Panc1 (cell line): ENCODE results near the gene TRDN. TPM values are rescaled to one million over a fixed set of nuclear protein-coding genes. Genes with fewer than 3 reads are reported as not detected.
A peak's percentile ranks its signal among the peaks of the same experiment; 100 is the strongest.

Experiments used
- ATAC-seq: fragments of 200-7000 bp; cut with Tn5 transposase; 2 replicates; pipeline ENCODE4 v1.9.1; 2020; ENCODE audit warnings: mild to moderate bottlenecking, moderate library complexity
- BruUV-seq: library from RNA; stranded (reverse); fragments of 400-500 nt; replicated peaks from 2 replicates; lab custom pipeline; 2021; lab: Mats Ljungman, UMichigan
- CTCF ChIA-PET: fragments of 300-600 bp; sonication (Branson Sonifier 250); formaldehyde crosslinking; loops from one replicate; lab custom pipeline; 2022; ENCODE audit warnings: antibody characterized with exemption; lab: Charles Lee
- POLR2A ChIA-PET: fragments of 300-600 bp; sonication (Branson Sonifier 250); formaldehyde crosslinking; loops from one replicate; lab custom pipeline; 2022; ENCODE audit warnings: antibody characterized with exemption; lab: Charles Lee
- DNase-seq: peaks from one replicate; pipeline ENCODE4 v3.0.0-alpha.2; 2010; ENCODE audit warnings: low read depth, low spot score
- H3K27ac ChIP-seq: 2 replicates; pipeline ENCODE4 v1.5.1; 2011; ENCODE audit warnings: mild to moderate bottlenecking, low read length, inconsistent platforms
- H3K27me3 ChIP-seq: fragments of 200-500 bp; sonication (Bioruptor generic); 2 replicates; pipeline ENCODE4 v1.6.0; 2014; ENCODE audit warnings: low read length, inconsistent platforms; ENCODE audit not compliant: control insufficient read depth, insufficient read depth
- H3K36me3 ChIP-seq: fragments of 200-500 bp; sonication (Bioruptor generic); 2 replicates; pipeline ENCODE4 v1.5.1; 2014; ENCODE audit warnings: inconsistent platforms, mild to moderate bottlenecking, low read length, moderate library complexity; ENCODE audit not compliant: control insufficient read depth, insufficient read depth
- H3K4me1 ChIP-seq: 2 replicates; pipeline ENCODE4 v1.5.1; 2011; ENCODE audit warnings: inconsistent platforms, mild to moderate bottlenecking, low read length, moderate library complexity; ENCODE audit not compliant: control insufficient read depth, insufficient read depth
- H3K4me3 ChIP-seq, 2 experiments: 2 replicates each; pipeline ENCODE4 v1.5.1; 2011 to 2012; ENCODE audit warnings: low read depth in 2 of 2, low read length in 2 of 2, mild to moderate bottlenecking in 2 of 2, inconsistent platforms in 1 of 2, moderate library complexity in 1 of 2
- H3K9me3 ChIP-seq: fragments of 200-500 bp; sonication (Bioruptor generic); 2 replicates; pipeline ENCODE4 v1.5.1; 2014; ENCODE audit warnings: low read depth, mild to moderate bottlenecking, inconsistent platforms, low read length, moderate library complexity; ENCODE audit not compliant: control insufficient read depth, insufficient read depth
- POLR2AphosphoS5 ChIP-seq: IDR thresholded peaks from 2 replicates; pipeline ENCODE4 v1.6.1; 2012; ENCODE audit warnings: mild to moderate bottlenecking, low read depth, low read length, moderate library complexity
- SIN3A ChIP-seq: IDR thresholded peaks from 2 replicates; pipeline ENCODE4 v1.6.1; 2012; ENCODE audit warnings: low read depth, mild to moderate bottlenecking, low read length, moderate library complexity, borderline replicate concordance; ENCODE audit not compliant: insufficient read depth
- TCF7L2 ChIP-seq: IDR thresholded peaks from 2 replicates; pipeline ENCODE4 v1.6.1; 2011; ENCODE audit warnings: mild to moderate bottlenecking, low read depth, low read length, inconsistent platforms
- in situ Hi-C: cut with HindIII; loops from 2 replicates; pipeline ENCODE4 v1.10.0; 2016; ENCODE audit warnings: low sequenced_read_pairs, low pct_unique_long_range_greater_than_20kb
- intact Hi-C: fragments of 100-400 bp; cut with micrococcal nuclease; formaldehyde crosslinking; loops from one replicate; pipeline ENCODE4 v1.10.0; 2022; ENCODE audit not compliant: unreplicated experiment
- total RNA-seq: library from RNA; stranded (reverse); gene quantifications from one replicate; pipeline ENCODE4 v1.2.1, GENCODE V29; 2021; ENCODE audit not compliant: unreplicated experiment
- TF ChIP-seq, protein P1 (sequence below): fragments of 450-650 bp; IDR thresholded peaks from 2 replicates; pipeline ENCODE4 v1.5.1; 2017; ENCODE audit warnings: mild to moderate bottlenecking
- TF ChIP-seq, protein P2 (sequence below), 2 experiments: IDR thresholded peaks; 2 replicates each; pipeline ENCODE4 v1.6.1; 2011 to 2012; ENCODE audit warnings: low read depth in 2 of 2, control low read depth in 1 of 2, low read length in 1 of 2, mild to moderate bottlenecking in 1 of 2, moderate library complexity in 1 of 2; ENCODE audit not compliant: insufficient read depth in 1 of 2

The TRDN gene
- total RNA-seq, 1 experiment from 2014 or later, result not detected

DNA sequence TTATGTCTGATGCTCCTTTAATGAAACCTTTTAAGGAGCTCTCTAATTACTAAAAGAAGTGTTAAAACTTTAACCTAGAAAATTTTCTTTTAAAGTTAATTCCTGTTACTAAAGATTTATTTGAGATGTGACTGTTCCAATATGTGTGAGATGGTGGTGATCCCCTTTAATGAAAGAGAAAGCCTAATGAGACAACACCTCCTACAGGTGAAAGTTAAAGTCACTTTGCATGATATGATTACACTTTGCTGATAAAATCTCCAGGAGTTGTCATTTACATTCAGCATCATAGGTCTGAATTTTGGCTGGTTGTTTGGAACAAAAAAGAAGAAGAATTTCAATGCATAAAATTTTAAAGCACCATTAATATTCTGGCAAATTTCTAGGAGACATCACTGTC, 307.4 kb downstream of the TRDN start:
- intact Hi-C loops, result no loop called here

DNA sequence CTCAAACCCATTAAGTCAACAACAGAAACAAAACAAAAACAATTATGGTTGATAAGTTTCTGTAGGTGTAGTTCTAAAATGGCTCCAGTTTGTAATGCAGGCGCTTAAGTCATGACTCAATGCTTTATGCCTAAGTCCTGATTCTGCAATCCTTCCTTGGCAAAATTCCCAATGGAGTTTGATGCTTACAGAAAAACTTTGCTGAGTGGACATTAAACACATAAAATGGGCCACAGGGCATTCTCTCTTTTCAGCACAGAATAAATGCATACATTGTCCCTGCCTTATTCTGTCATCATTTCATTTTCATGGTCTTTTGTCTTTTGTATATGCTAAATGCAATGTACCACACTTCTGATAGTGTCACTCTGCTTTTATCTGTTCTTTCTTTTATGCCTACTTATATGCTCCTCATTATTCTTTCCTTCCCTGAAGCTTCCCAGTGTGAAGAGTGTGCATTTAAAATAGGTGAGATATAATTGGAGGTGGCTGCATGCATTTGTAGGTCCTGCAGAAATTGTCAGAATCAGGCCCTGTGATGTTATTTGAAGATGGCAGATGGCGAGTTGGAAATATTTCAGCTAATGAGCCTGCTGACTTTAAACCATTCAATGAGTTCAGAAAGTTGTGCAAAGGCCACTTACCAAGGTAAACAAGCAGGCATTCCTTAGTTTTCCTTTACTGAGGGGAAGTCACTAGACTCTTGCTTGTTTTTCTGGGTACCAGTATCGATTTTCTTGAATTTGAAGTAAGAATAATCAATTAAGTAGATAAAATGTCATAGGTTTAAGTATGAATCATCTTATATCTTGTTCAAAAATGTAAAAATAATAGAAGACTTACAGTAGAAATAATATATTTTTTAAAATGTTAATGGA, 313.1 kb downstream of the TRDN start:
- Histone ChIP-seq H3K27me3 (no peaks in the 10 kb centered on the region), H3K4me3 (no peak overlapping the region), H3K27ac (no peak overlapping the region), H3K36me3 (no peaks in the 10 kb centered on the region), H3K9me3 (no peaks in the 10 kb centered on the region), H3K4me1 (no peaks in the 10 kb centered on the region)
- ChIA-PET CTCF (no interaction called here), POLR2A (no interaction called here)
- in situ Hi-C loops (no loop called here), intact Hi-C loops (no loop called here)
- no TSS peak for BruUV-seq
- TF ChIP-seq, protein P1, sequence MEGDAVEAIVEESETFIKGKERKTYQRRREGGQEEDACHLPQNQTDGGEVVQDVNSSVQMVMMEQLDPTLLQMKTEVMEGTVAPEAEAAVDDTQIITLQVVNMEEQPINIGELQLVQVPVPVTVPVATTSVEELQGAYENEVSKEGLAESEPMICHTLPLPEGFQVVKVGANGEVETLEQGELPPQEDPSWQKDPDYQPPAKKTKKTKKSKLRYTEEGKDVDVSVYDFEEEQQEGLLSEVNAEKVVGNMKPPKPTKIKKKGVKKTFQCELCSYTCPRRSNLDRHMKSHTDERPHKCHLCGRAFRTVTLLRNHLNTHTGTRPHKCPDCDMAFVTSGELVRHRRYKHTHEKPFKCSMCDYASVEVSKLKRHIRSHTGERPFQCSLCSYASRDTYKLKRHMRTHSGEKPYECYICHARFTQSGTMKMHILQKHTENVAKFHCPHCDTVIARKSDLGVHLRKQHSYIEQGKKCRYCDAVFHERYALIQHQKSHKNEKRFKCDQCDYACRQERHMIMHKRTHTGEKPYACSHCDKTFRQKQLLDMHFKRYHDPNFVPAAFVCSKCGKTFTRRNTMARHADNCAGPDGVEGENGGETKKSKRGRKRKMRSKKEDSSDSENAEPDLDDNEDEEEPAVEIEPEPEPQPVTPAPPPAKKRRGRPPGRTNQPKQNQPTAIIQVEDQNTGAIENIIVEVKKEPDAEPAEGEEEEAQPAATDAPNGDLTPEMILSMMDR, result no peak
- TF ChIP-seq POLR2AphosphoS5 (no peak), TCF7L2 (no peak), SIN3A (no peak)
- TF ChIP-seq, protein P2, sequence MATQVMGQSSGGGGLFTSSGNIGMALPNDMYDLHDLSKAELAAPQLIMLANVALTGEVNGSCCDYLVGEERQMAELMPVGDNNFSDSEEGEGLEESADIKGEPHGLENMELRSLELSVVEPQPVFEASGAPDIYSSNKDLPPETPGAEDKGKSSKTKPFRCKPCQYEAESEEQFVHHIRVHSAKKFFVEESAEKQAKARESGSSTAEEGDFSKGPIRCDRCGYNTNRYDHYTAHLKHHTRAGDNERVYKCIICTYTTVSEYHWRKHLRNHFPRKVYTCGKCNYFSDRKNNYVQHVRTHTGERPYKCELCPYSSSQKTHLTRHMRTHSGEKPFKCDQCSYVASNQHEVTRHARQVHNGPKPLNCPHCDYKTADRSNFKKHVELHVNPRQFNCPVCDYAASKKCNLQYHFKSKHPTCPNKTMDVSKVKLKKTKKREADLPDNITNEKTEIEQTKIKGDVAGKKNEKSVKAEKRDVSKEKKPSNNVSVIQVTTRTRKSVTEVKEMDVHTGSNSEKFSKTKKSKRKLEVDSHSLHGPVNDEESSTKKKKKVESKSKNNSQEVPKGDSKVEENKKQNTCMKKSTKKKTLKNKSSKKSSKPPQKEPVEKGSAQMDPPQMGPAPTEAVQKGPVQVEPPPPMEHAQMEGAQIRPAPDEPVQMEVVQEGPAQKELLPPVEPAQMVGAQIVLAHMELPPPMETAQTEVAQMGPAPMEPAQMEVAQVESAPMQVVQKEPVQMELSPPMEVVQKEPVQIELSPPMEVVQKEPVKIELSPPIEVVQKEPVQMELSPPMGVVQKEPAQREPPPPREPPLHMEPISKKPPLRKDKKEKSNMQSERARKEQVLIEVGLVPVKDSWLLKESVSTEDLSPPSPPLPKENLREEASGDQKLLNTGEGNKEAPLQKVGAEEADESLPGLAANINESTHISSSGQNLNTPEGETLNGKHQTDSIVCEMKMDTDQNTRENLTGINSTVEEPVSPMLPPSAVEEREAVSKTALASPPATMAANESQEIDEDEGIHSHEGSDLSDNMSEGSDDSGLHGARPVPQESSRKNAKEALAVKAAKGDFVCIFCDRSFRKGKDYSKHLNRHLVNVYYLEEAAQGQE (IDR thresholded peaks at IDR 0.05; ENCODE audit: insufficient read depth in 1 of 2, low read depth in 2 of 2, low read length in 1 of 2), result no peak
- peak; percentile 5 for DNase-seq
- no peak for ATAC-seq

More for the DNA sequence above, 307.4 kb downstream of the TRDN start:
- TF ChIP-seq, protein P1, result peak; percentile 8; the same call in 1 of the 2 replicates
- TF ChIP-seq POLR2AphosphoS5, result no peak
- no peak for TF ChIP-seq SIN3A
- TF ChIP-seq, protein P2 (IDR thresholded peaks at IDR 0.05; ENCODE audit: insufficient read depth in 1 of 2, low read depth in 2 of 2, low read length in 1 of 2), result no peak
- BruUV-seq, result no TSS peak
- no peaks in the 10 kb centered on the region for H3K9me3 ChIP-seq
- H3K4me3 ChIP-seq, result no peak overlapping the region
- POLR2A ChIA-PET, result no interaction called here
- no peaks in the 10 kb centered on the region for H3K36me3 ChIP-seq
- CTCF ChIA-PET, result no interaction called here
- no peak overlapping the region for H3K27ac ChIP-seq
- H3K4me1 ChIP-seq, result no peaks in the 10 kb centered on the region
- H3K27me3 ChIP-seq, result no peaks in the 10 kb centered on the region
- ATAC-seq (no peak), DNase-seq (no peak)
- in situ Hi-C loops, result no loop called here
